ENCODE results near the gene CCN6.

GRCh38 chr6:112041535-112041934, 12.4 kb upstream of the CCN6 start:
- no peak for TF ChIP-seq POLR2A (IDR thresholded peaks at IDR 0.05)
- TF ChIP-seq, protein P1, sequence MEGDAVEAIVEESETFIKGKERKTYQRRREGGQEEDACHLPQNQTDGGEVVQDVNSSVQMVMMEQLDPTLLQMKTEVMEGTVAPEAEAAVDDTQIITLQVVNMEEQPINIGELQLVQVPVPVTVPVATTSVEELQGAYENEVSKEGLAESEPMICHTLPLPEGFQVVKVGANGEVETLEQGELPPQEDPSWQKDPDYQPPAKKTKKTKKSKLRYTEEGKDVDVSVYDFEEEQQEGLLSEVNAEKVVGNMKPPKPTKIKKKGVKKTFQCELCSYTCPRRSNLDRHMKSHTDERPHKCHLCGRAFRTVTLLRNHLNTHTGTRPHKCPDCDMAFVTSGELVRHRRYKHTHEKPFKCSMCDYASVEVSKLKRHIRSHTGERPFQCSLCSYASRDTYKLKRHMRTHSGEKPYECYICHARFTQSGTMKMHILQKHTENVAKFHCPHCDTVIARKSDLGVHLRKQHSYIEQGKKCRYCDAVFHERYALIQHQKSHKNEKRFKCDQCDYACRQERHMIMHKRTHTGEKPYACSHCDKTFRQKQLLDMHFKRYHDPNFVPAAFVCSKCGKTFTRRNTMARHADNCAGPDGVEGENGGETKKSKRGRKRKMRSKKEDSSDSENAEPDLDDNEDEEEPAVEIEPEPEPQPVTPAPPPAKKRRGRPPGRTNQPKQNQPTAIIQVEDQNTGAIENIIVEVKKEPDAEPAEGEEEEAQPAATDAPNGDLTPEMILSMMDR (IDR thresholded peaks at IDR 0.05) = no peak
